ENCODE data around the gene CLDN14.

GRCh38 chr21:36429947-36430546 lies 49.9 kb downstream of the CLDN14 start:
- TF ChIP-seq POLR2A (IDR thresholded peaks at IDR 0.05), result peak; percentile 49 to 96
- TF ChIP-seq, protein P1, sequence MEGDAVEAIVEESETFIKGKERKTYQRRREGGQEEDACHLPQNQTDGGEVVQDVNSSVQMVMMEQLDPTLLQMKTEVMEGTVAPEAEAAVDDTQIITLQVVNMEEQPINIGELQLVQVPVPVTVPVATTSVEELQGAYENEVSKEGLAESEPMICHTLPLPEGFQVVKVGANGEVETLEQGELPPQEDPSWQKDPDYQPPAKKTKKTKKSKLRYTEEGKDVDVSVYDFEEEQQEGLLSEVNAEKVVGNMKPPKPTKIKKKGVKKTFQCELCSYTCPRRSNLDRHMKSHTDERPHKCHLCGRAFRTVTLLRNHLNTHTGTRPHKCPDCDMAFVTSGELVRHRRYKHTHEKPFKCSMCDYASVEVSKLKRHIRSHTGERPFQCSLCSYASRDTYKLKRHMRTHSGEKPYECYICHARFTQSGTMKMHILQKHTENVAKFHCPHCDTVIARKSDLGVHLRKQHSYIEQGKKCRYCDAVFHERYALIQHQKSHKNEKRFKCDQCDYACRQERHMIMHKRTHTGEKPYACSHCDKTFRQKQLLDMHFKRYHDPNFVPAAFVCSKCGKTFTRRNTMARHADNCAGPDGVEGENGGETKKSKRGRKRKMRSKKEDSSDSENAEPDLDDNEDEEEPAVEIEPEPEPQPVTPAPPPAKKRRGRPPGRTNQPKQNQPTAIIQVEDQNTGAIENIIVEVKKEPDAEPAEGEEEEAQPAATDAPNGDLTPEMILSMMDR (IDR thresholded peaks at IDR 0.05), result peak in 3 of 6 experiments; percentile 30 to 37 (median 30)
